Osteoblast (primary cell): Measurements from ENCODE around the gene ACSBG1. TPM values are rescaled to one million over a fixed set of nuclear protein-coding genes. Genes with fewer than 3 reads are reported as not detected.

Experiments
- DNase-seq: peaks from one replicate; pipeline ENCODE4 v3.0.0; 2011; ENCODE audit warnings: low spot score, mixed read lengths; ENCODE audit not compliant: insufficient read length; ENCODE audit errors: missing footprints
- H2AFZ ChIP-seq: 2 replicates; pipeline ENCODE4 v1.6.0; 2011; ENCODE audit warnings: mild to moderate bottlenecking, low read length
- H3K27ac ChIP-seq: 2 replicates; pipeline ENCODE4 v1.5.1; 2011; ENCODE audit warnings: mild to moderate bottlenecking, low read depth, low read length, moderate library complexity
- H3K27me3 ChIP-seq: 2 replicates; pipeline ENCODE4 v1.6.0; 2012; ENCODE audit warnings: mild to moderate bottlenecking, control low read depth, inconsistent platforms, low read length, moderate library complexity; ENCODE audit not compliant: insufficient read depth
- H3K36me3 ChIP-seq: 2 replicates; pipeline ENCODE4 v1.5.1; 2011; ENCODE audit warnings: mild to moderate bottlenecking, low read length, control low read depth, moderate library complexity; ENCODE audit not compliant: insufficient read depth
- H3K4me1 ChIP-seq: 2 replicates; pipeline ENCODE4 v1.5.1; 2011; ENCODE audit warnings: mild to moderate bottlenecking, low read length, control low read depth, moderate library complexity; ENCODE audit not compliant: insufficient read depth
- H3K4me2 ChIP-seq: 2 replicates; pipeline ENCODE4 v1.6.0; 2011; ENCODE audit warnings: mild to moderate bottlenecking, low read length; ENCODE audit not compliant: insufficient read depth
- H3K4me3 ChIP-seq: fragments of 200-600 bp; sonication (generic); 3 replicates; pipeline ENCODE4 v1.5.1; 2012; ENCODE audit warnings: mild to moderate bottlenecking, low read length, inconsistent platforms; ENCODE audit not compliant: insufficient read depth
- H3K79me2 ChIP-seq: 2 replicates; pipeline ENCODE4 v1.6.0; 2012; ENCODE audit warnings: mild to moderate bottlenecking, low read length, control low read depth, inconsistent platforms; ENCODE audit not compliant: insufficient read depth
- H3K9me3 ChIP-seq: 2 replicates; pipeline ENCODE4 v1.5.1; 2011; ENCODE audit warnings: low read depth, low read length, control low read depth
- H4K20me1 ChIP-seq: 2 replicates; pipeline ENCODE4 v1.6.0; 2012; ENCODE audit warnings: mild to moderate bottlenecking, low read length, control low read depth; ENCODE audit not compliant: insufficient read depth
- CTCF ChIP-seq: IDR thresholded peaks from 2 replicates; pipeline ENCODE4 v1.5.1; 2011; ENCODE audit warnings: mild to moderate bottlenecking, low read depth, low read length, moderate library complexity; ENCODE audit errors: extremely low read depth
- total RNA-seq: library from RNA; depleted of rRNA; stranded (reverse); fragments of >200 nt; gene quantifications from 2 replicates; pipeline ENCODE4 v1.2.3, GENCODE V29; 2012

The ACSBG1 gene
- total RNA-seq, 1 donor: under 0.01 TPM

- Histone ChIP-seq H3K4me3 (no peak overlapping the region), H3K79me2 (no peaks in the 10 kb centered on the region), H2AFZ (no peak overlapping the region), H4K20me1 (no peaks in the 10 kb centered on the region), H3K9me3 (no peaks in the 10 kb centered on the region), H3K36me3 (no peaks in the 10 kb centered on the region), H3K4me2 (no peak overlapping the region), H3K27ac (no peak overlapping the region), H3K27me3 (no peaks in the 10 kb centered on the region), H3K4me1 (peaks cover 5% of the 10 kb centered on the region)
- no peak for DNase-seq
- TF ChIP-seq CTCF: no peak
Observed at GRCh38 chr15:78129751-78130287, 104.5 kb downstream of the ACSBG1 start.

DNA sequence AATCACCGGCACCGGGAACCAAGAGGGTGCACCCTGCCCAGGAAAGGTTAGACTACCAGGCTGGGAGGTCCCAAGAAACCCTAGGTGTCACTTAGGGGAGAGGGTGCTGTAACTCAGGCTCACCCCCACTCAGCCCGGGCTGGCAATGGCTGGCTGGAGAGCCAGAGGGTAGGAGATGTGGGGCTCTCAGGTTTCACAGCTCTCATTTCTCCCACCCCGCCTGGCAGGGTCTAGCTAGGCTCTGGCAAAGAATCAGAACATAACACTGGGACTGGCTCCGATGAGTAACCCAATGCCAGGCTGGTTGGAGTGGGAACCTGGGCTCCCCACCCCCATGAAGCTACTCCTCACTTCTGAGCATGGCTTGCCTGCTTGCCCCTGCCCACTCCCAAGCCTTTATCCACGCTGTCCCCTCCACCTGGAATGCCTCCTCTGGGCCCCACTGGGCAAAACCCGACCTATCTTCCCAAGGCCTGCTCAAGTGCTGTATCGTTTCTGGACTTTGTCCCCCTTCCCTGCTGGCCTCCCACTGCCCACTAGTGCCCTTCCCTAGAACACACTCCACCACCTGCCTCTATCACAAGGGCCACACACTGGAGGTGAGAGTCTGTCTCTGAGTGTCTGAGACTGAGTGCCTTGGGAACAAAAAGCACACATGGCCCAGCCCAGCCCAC is 105.2 kb downstream of the ACSBG1 start:
- no peaks in the 10 kb centered on the region for H4K20me1 ChIP-seq
- no peaks in the 10 kb centered on the region for H3K79me2 ChIP-seq
- no peaks in the 10 kb centered on the region for H3K36me3 ChIP-seq
- no peak overlapping the region for H2AFZ ChIP-seq
- no peaks in the 10 kb centered on the region for H3K9me3 ChIP-seq
- no peak overlapping the region for H3K27ac ChIP-seq
- no peak overlapping the region for H3K4me3 ChIP-seq
- TF ChIP-seq CTCF: no peak
- no peak overlapping the region for H3K4me2 ChIP-seq
- DNase-seq: no peak
- H3K4me1 ChIP-seq: peaks cover 5% of the 10 kb centered on the region
- H3K27me3 ChIP-seq: no peaks in the 10 kb centered on the region

- Histone ChIP-seq H3K4me2 (no peak overlapping the region), H3K4me3 (no peak overlapping the region), H3K9me3 (no peaks in the 10 kb centered on the region), H3K27ac (no peak overlapping the region), H3K27me3 (no peaks in the 10 kb centered on the region), H3K36me3 (no peaks in the 10 kb centered on the region), H2AFZ (no peak overlapping the region), H3K4me1 (peaks cover 5% of the 10 kb centered on the region), H4K20me1 (no peaks in the 10 kb centered on the region), H3K79me2 (no peaks in the 10 kb centered on the region)
- DNase-seq: no peak
- no peak for TF ChIP-seq CTCF
Observed at GRCh38 chr15:78127882-78128281, 106.5 kb downstream of the ACSBG1 start.

DNA sequence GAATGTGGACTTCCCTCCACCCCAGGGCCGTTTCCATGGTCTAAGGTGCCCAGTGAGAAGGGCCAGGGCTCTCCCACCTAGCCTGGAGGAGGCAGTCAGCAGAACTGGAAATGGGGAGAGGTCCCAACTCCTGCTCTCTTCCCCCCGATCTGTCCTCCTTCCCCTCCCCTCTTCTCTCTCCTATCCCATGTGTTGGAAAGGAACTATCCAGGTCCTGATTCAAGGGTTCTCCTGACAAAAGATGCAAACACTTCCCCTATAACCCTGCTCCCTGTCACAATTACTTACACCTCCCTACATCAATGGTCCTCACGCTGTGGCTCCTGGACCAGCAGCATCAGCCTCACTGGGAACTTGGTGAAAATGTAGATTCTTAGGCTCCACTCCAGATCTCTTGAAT is 109.1 kb downstream of the ACSBG1 start:
- H3K4me3 ChIP-seq: no peak overlapping the region
- H3K36me3 ChIP-seq: no peaks in the 10 kb centered on the region
- TF ChIP-seq CTCF: no peak
- no peak overlapping the region for H3K4me2 ChIP-seq
- H2AFZ ChIP-seq: no peak overlapping the region
- DNase-seq: no peak
- H3K79me2 ChIP-seq: no peaks in the 10 kb centered on the region
- H3K27me3 ChIP-seq: no peaks in the 10 kb centered on the region
- no peaks in the 10 kb centered on the region for H4K20me1 ChIP-seq
- H3K9me3 ChIP-seq: no peaks in the 10 kb centered on the region
- H3K4me1 ChIP-seq: no peaks in the 10 kb centered on the region
- no peak overlapping the region for H3K27ac ChIP-seq
